OCI-LY1 (cell line): ENCODE results near the gene BSPRY.

Experiments used
- H2AFZ ChIP-seq: fragments of 200-600 bp; sonication (generic), shearing (Covaris generic); 2 replicates; pipeline ENCODE4 v1.6.0; 2014; ENCODE audit warnings: antibody characterized with exemption, mild to moderate bottlenecking, low read length
- H3F3A ChIP-seq: fragments of 200-600 bp; sonication (generic), shearing (Covaris generic); 2 replicates; pipeline ENCODE4 v1.6.0; 2014; ENCODE audit warnings: mild to moderate bottlenecking, antibody characterized with exemption, low read length, moderate library complexity; ENCODE audit not compliant: insufficient read depth
- H3K27ac ChIP-seq: fragments of 200-600 bp; sonication (generic); 2 replicates; pipeline ENCODE4 v1.5.1; 2014; ENCODE audit warnings: low read length, mixed run types, mild to moderate bottlenecking, low read depth; ENCODE audit not compliant: poor library complexity, severe bottlenecking
- H3K27me3 ChIP-seq: fragments of 200-600 bp; sonication (generic); 2 replicates; pipeline ENCODE4 v1.6.0; 2014; ENCODE audit warnings: antibody characterized with exemption, mild to moderate bottlenecking, low read length, moderate library complexity; ENCODE audit not compliant: insufficient read depth
- H3K36me3 ChIP-seq: fragments of 200-600 bp; sonication (generic); 2 replicates; pipeline ENCODE4 v1.6.1; 2014; ENCODE audit warnings: mild to moderate bottlenecking, antibody characterized with exemption, low read length, moderate library complexity, mixed read lengths; ENCODE audit not compliant: insufficient read depth
- H3K4me1 ChIP-seq: fragments of 200-600 bp; sonication (generic); 2 replicates; pipeline ENCODE4 v1.5.1; 2014; ENCODE audit warnings: mild to moderate bottlenecking, low read length, moderate library complexity; ENCODE audit not compliant: insufficient read depth, severe bottlenecking
- H3K4me2 ChIP-seq: fragments of 200-600 bp; sonication (generic), shearing (Covaris generic); 2 replicates; pipeline ENCODE4 v1.6.1; 2014; ENCODE audit warnings: low read length
- H3K4me3 ChIP-seq: fragments of 200-600 bp; sonication (generic); 2 replicates; pipeline ENCODE4 v1.5.1; 2014; ENCODE audit warnings: low read length, low read depth, mild to moderate bottlenecking, mixed read lengths; ENCODE audit not compliant: poor library complexity, severe bottlenecking
- H3K79me2 ChIP-seq: fragments of 200-600 bp; shearing (Covaris generic); 2 replicates; pipeline ENCODE4 v1.6.1; 2016; ENCODE audit warnings: mixed run types, low read length, mixed read lengths; ENCODE audit not compliant: insufficient read depth
- H3K9ac ChIP-seq: fragments of 200-600 bp; sonication (generic), shearing (Covaris generic); 2 replicates; pipeline ENCODE4 v1.6.1; 2014; ENCODE audit warnings: mild to moderate bottlenecking, low read length, mixed read lengths
- H3K9me2 ChIP-seq: fragments of 200-600 bp; sonication (generic), shearing (Covaris generic); 2 replicates; pipeline ENCODE4 v1.6.1; 2014; ENCODE audit warnings: low read depth, mild to moderate bottlenecking, low read length, mixed read lengths
- H3K9me3 ChIP-seq: fragments of 200-600 bp; shearing (Covaris generic); 2 replicates; pipeline ENCODE4 v1.6.1; 2014; ENCODE audit warnings: low read length, mixed read lengths
- H4K20me1 ChIP-seq: fragments of 200-600 bp; sonication (generic), shearing (Covaris generic); 2 replicates; pipeline ENCODE4 v1.6.0; 2016; ENCODE audit warnings: mild to moderate bottlenecking, low read length; ENCODE audit not compliant: insufficient read depth
- EZH2 ChIP-seq: fragments of 200-600 bp; sonication (generic), shearing (Covaris generic); IDR thresholded peaks from 2 replicates; pipeline ENCODE4 v1.8.0; 2017; ENCODE audit warnings: borderline replicate concordance, mixed run types, mild to moderate bottlenecking, antibody characterized with exemption, low read length, moderate library complexity, mixed read lengths
- TF ChIP-seq, protein P1 (sequence below): fragments of 200-600 bp; sonication (generic), shearing (Covaris generic); IDR thresholded peaks from 2 replicates; pipeline ENCODE4 v1.5.1; 2017; ENCODE audit warnings: mild to moderate bottlenecking, antibody characterized with exemption, low read length, moderate library complexity, mixed read lengths

The BSPRY gene

DNA sequence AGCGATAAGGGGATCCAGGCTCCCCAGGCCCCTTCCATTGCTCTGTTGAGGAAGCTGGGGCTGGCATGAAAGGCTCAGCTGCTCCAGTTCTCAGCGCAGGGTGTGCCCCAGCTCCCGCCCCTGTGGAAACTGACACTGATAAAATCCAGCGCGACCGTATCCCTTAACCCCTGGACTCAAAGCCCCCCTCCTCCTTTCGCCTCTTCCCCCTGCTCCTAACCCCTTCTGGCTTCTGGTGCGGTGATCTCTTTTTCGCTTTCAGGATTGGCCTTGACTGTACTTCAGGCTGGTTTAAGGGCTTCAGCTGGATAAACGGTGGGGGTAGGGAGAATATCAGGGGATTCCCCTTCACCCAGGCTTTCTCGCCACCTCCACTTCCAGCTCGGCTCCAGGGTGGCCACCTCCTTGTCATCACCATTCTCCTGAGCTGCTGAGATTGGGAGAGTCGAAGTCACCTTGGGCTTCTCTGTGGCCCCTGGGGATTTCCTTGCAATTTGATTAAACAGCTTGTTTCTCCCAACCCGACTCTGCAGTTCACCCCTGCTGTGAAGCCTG, 843 bp downstream of the BSPRY start:
- H3K4me3 ChIP-seq = peak overlapping the region; percentile 66
- no peaks in the 10 kb centered on the region for H3K27me3 ChIP-seq
- peak overlapping the region; percentile 72 for H3K27ac ChIP-seq
- 0 out of 2 replicates have a peak, but pooled peaks cover 1% of the 10 kb centered on the region for H3K36me3 ChIP-seq
- no peaks in the 10 kb centered on the region for H3K79me2 ChIP-seq
- H2AFZ ChIP-seq = no peak overlapping the region
- no peaks in the 10 kb centered on the region for H3K9me3 ChIP-seq
- peak overlapping the region; percentile 66 for H3K9ac ChIP-seq
- H3K9me2 ChIP-seq = no peaks in the 10 kb centered on the region
- peaks cover 31% of the 10 kb centered on the region for H3K4me1 ChIP-seq
- TF ChIP-seq, protein P1, sequence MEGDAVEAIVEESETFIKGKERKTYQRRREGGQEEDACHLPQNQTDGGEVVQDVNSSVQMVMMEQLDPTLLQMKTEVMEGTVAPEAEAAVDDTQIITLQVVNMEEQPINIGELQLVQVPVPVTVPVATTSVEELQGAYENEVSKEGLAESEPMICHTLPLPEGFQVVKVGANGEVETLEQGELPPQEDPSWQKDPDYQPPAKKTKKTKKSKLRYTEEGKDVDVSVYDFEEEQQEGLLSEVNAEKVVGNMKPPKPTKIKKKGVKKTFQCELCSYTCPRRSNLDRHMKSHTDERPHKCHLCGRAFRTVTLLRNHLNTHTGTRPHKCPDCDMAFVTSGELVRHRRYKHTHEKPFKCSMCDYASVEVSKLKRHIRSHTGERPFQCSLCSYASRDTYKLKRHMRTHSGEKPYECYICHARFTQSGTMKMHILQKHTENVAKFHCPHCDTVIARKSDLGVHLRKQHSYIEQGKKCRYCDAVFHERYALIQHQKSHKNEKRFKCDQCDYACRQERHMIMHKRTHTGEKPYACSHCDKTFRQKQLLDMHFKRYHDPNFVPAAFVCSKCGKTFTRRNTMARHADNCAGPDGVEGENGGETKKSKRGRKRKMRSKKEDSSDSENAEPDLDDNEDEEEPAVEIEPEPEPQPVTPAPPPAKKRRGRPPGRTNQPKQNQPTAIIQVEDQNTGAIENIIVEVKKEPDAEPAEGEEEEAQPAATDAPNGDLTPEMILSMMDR = no peak
- no peak for TF ChIP-seq EZH2
- 0 out of 2 replicates have a peak, but pooled peaks cover 5% of the 10 kb centered on the region for H3F3A ChIP-seq
- H3K4me2 ChIP-seq = peak overlapping the region; percentile 69
- no peaks in the 10 kb centered on the region for H4K20me1 ChIP-seq

DNA sequence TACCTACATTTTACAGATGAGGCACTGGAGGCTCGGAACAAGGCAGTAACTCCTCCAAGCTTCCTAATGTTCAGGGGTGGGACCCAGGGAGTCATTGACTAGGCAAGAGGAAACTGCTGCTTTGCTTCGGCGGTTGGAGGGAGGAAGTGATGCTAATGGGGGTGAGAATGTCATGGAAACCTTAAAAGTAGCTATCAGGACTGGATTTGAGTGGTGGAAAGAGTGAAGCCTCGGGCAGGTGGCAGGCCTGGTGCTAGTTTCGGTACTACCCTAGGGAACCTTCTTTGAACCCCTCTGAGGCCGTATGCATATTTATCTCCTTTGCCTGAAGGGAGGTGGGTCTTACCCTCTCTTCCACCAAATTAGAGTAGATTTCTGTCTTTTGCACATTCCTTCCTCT, 1.6 kb downstream of the BSPRY start:
- H3K9me2 ChIP-seq = no peaks in the 10 kb centered on the region
- peak overlapping the region; percentile 66 for H3K4me3 ChIP-seq
- H3K27ac ChIP-seq = peak overlapping the region; percentile 72
- H2AFZ ChIP-seq = no peak overlapping the region
- H3K36me3 ChIP-seq = peaks cover 4% of the 10 kb centered on the region; the same call in 1 of the 2 replicates
- H4K20me1 ChIP-seq = no peaks in the 10 kb centered on the region
- H3F3A ChIP-seq = no peaks in the 10 kb centered on the region
- no peaks in the 10 kb centered on the region for H3K79me2 ChIP-seq
- peaks cover 31% of the 10 kb centered on the region for H3K4me1 ChIP-seq
- no peaks in the 10 kb centered on the region for H3K9me3 ChIP-seq
- TF ChIP-seq, protein P1 = no peak
- no peak for TF ChIP-seq EZH2
- no peaks in the 10 kb centered on the region for H3K27me3 ChIP-seq
- H3K9ac ChIP-seq = peak overlapping the region; percentile 66; the same call in 1 of the 2 replicates
- H3K4me2 ChIP-seq = peak overlapping the region; percentile 69

DNA sequence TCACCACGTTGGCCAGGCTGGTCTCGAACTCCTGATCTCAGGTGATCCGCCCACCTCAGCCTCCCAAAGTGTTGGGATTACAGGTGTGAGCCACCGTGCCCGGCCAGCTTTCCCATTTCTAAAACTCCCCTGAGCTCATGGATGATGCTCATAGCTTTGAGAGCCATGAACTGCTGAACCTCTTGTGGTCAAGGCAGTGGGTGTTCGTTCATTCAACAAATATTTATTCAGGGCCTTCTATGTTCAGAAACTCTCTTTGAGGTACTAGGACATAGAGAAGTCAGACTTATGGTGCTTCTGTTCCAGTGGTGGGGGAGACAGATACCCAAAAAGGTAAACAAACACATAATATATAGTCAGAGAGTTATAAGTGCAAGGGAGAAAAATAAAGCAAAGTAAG, 2.7 kb downstream of the BSPRY start:
- no peak overlapping the region for H3K4me2 ChIP-seq
- TF ChIP-seq EZH2 = no peak
- TF ChIP-seq, protein P1 = no peak
- H3F3A ChIP-seq = no peaks in the 10 kb centered on the region
- no peak overlapping the region for H2AFZ ChIP-seq
- no peaks in the 10 kb centered on the region for H4K20me1 ChIP-seq
- H3K4me1 ChIP-seq = peaks cover 31% of the 10 kb centered on the region
- H3K9me2 ChIP-seq = no peaks in the 10 kb centered on the region
- H3K27ac ChIP-seq = no peak overlapping the region
- H3K9me3 ChIP-seq = no peaks in the 10 kb centered on the region
- H3K79me2 ChIP-seq = no peaks in the 10 kb centered on the region
- no peaks in the 10 kb centered on the region for H3K27me3 ChIP-seq
- no peak overlapping the region for H3K9ac ChIP-seq
- no peak overlapping the region for H3K4me3 ChIP-seq
- peaks cover 4% of the 10 kb centered on the region; the same call in 1 of the 2 replicates for H3K36me3 ChIP-seq
